Mesenchymal stem cell (in vitro differentiated cells and primary cell): ENCODE measurements around the gene AHDC1.
A peak's percentile ranks its signal among the peaks of the same experiment; 100 is the strongest.

Experiments used
- DNase-seq: peaks from one replicate; pipeline ENCODE4 v3.0.0-alpha.2; 2013
- H2AFZ ChIP-seq: one replicate; pipeline ENCODE4 v1.6.1; 2013; ENCODE audit warnings: low read depth, mild to moderate bottlenecking, control low read depth, inconsistent platforms, low read length, moderate library complexity
- H2AK5ac ChIP-seq: 2 replicates; pipeline ENCODE4 v1.6.1; 2013; ENCODE audit warnings: low read length, moderate library complexity, mild to moderate bottlenecking, inconsistent platforms; ENCODE audit not compliant: severe bottlenecking
- H2BK120ac ChIP-seq: one replicate; pipeline ENCODE4 v1.6.1; 2013; ENCODE audit warnings: low read depth, mild to moderate bottlenecking, inconsistent platforms, low read length, moderate library complexity
- H2BK12ac ChIP-seq, 2 experiments: one replicate each; pipeline ENCODE4 v1.6.1; 2013; ENCODE audit warnings: inconsistent platforms in 2 of 2, low read length in 2 of 2, mild to moderate bottlenecking in 2 of 2, moderate library complexity in 2 of 2, control low read depth in 1 of 2
- H2BK15ac ChIP-seq: one replicate; pipeline ENCODE4 v1.6.1; 2013; ENCODE audit warnings: mild to moderate bottlenecking, low read depth, inconsistent platforms; ENCODE audit not compliant: poor library complexity, severe bottlenecking
- H2BK5ac ChIP-seq: 2 replicates; pipeline ENCODE4 v1.6.1; 2013; ENCODE audit warnings: low read depth, mild to moderate bottlenecking, low read length, control low read depth, inconsistent platforms; ENCODE audit not compliant: poor library complexity, severe bottlenecking
- H3K14ac ChIP-seq, 2 experiments: one replicate each; pipeline ENCODE4 v1.6.1; 2013; ENCODE audit warnings: inconsistent platforms in 2 of 2, low read length in 2 of 2, control low read depth in 1 of 2, mild to moderate bottlenecking in 1 of 2, moderate library complexity in 1 of 2
- H3K18ac ChIP-seq, 2 experiments: one replicate each; pipeline ENCODE4 v1.6.1; 2013; ENCODE audit warnings: inconsistent platforms in 2 of 2, low read length in 2 of 2, control low read depth in 1 of 2, low read depth in 1 of 2, mild to moderate bottlenecking in 1 of 2
- H3K23ac ChIP-seq, 2 experiments: one replicate each; pipeline ENCODE4 v1.6.1; 2013; ENCODE audit warnings: inconsistent platforms in 2 of 2, low read length in 2 of 2, mild to moderate bottlenecking in 2 of 2, moderate library complexity in 2 of 2, control low read depth in 1 of 2
- H3K27ac ChIP-seq: 2 replicates; pipeline ENCODE4 v1.5.1; 2013; ENCODE audit warnings: mild to moderate bottlenecking, moderate library complexity, low read length, control low read depth, inconsistent platforms; ENCODE audit not compliant: poor library complexity, severe bottlenecking
- H3K27me3 ChIP-seq, 2 experiments: 2 replicates each; pipeline versions ENCODE4 v1.6.1 to v1.7.0; 2013; ENCODE audit warnings: low read length in 2 of 2, mild to moderate bottlenecking in 2 of 2, moderate library complexity in 2 of 2, control low read depth in 1 of 2, inconsistent platforms in 1 of 2; ENCODE audit not compliant: control insufficient read depth in 1 of 2, insufficient read depth in 1 of 2
- H3K36me3 ChIP-seq, 2 experiments: 2 replicates each; pipeline versions ENCODE4 v1.6.1 to v1.7.0; 2013; ENCODE audit warnings: low read length in 2 of 2, control low read depth in 1 of 2, inconsistent platforms in 1 of 2, low read depth in 1 of 2, mild to moderate bottlenecking in 1 of 2; ENCODE audit not compliant: insufficient read depth in 2 of 2, control insufficient read depth in 1 of 2
- H3K4ac ChIP-seq, 2 experiments: one replicate each; pipeline ENCODE4 v1.6.1; 2013; ENCODE audit warnings: inconsistent platforms in 2 of 2, low read length in 2 of 2, mild to moderate bottlenecking in 2 of 2, moderate library complexity in 2 of 2, control low read depth in 1 of 2, low read depth in 1 of 2
- H3K4me1 ChIP-seq: 2 replicates; pipeline ENCODE4 v1.6.1; 2013; ENCODE audit warnings: low read depth, low read length, control low read depth; ENCODE audit not compliant: control insufficient read depth, insufficient read depth
- H3K4me2 ChIP-seq: 2 replicates; pipeline ENCODE4 v1.6.1; 2013; ENCODE audit warnings: low read length, mild to moderate bottlenecking, inconsistent platforms; ENCODE audit not compliant: poor library complexity, severe bottlenecking
- H3K4me3 ChIP-seq, 2 experiments: 2 replicates each; pipeline versions ENCODE4 v1.5.1 to v1.7.0; 2013; ENCODE audit warnings: low read length in 2 of 2, mild to moderate bottlenecking in 2 of 2, control low read depth in 1 of 2, low read depth in 1 of 2; ENCODE audit not compliant: insufficient read depth in 1 of 2
- H3K79me1 ChIP-seq: replicated peaks from 2 replicates; pipeline ENCODE4 v1.6.1; 2013; ENCODE audit warnings: mild to moderate bottlenecking, control low read depth, low read length, inconsistent platforms; ENCODE audit not compliant: poor library complexity, severe bottlenecking
- H3K9ac ChIP-seq: 2 replicates; pipeline ENCODE4 v1.7.0; 2013; ENCODE audit warnings: mild to moderate bottlenecking, low read length, moderate library complexity
- H3K9me3 ChIP-seq: 2 replicates; pipeline ENCODE4 v1.7.0; 2013; ENCODE audit warnings: mild to moderate bottlenecking, low read length; ENCODE audit not compliant: control insufficient read depth
- H4K8ac ChIP-seq: one replicate; pipeline ENCODE4 v1.6.1; 2013; ENCODE audit warnings: inconsistent platforms, mild to moderate bottlenecking, low read length, moderate library complexity
- H4K91ac ChIP-seq: one replicate; pipeline ENCODE4 v1.6.1; 2013; ENCODE audit warnings: mild to moderate bottlenecking, low read length, inconsistent platforms
- WGBS: methylation state at CpG from one replicate; pipeline ENCODE4 v1.1.7; 2013; ENCODE audit warnings: mixed read lengths; 5-methylcytosine and 5-hydroxymethylcytosine counted together

The AHDC1 gene

GRCh38 chr1:27576806-27577227, 27.1 kb downstream of the AHDC1 start:
- Histone ChIP-seq H3K27ac (no peak overlapping the region), H2AK5ac (peak overlapping the region; percentile 8), H3K4me3 (peak overlapping the region in 1 of 2 experiments; percentile 71), H2BK5ac (no peak overlapping the region), H3K14ac (peak overlapping the region in 1 of 2 experiments; percentile 56), H3K23ac (no peak overlapping the region), H2BK12ac (peak overlapping the region in 1 of 2 experiments; percentile 35), H4K8ac (peak overlapping the region; percentile 67), H2BK15ac (no peak overlapping the region), H2BK120ac (no peak overlapping the region), H2AFZ (no peak overlapping the region), H3K27me3 (no peaks in the 10 kb centered on the region), H3K4me2 (no peak overlapping the region), H3K79me1 (peaks cover 25% of the 10 kb centered on the region), H3K36me3 (peaks cover 5 to 6% of the 10 kb centered on the region in 2 experiments), H3K18ac (peak overlapping the region in 1 of 2 experiments; percentile 64), H3K9ac (peak overlapping the region; percentile 78), H3K4me1 (peaks cover 48% of the 10 kb centered on the region), H4K91ac (peak overlapping the region; percentile 23), H3K9me3 (no peaks in the 10 kb centered on the region), H3K4ac (peak overlapping the region in 1 of 2 experiments; percentile 19)
- 74% methylated on average over 7 of the region's 7 CpGs for WGBS
- peak; percentile 28 for DNase-seq

- H3K27ac ChIP-seq, result peak overlapping the region; percentile 36
- H3K36me3 ChIP-seq, result peaks cover 2 to 5% of the 10 kb centered on the region in 2 experiments
- H3K14ac ChIP-seq, result peak overlapping the region in 1 of 2 experiments; percentile 83
- peak overlapping the region; percentile 78 for H3K9ac ChIP-seq
- no peak overlapping the region for H2AFZ ChIP-seq
- no peak overlapping the region for H4K8ac ChIP-seq
- H4K91ac ChIP-seq, result peak overlapping the region; percentile 74
- peak overlapping the region; percentile 6 to 84 for H3K18ac ChIP-seq
- H3K4me3 ChIP-seq, result peak overlapping the region; percentile 33 to 71
- peak overlapping the region; percentile 95 for H2BK120ac ChIP-seq
- H2BK12ac ChIP-seq, result no peak overlapping the region
- H3K4ac ChIP-seq, result peak overlapping the region in 1 of 2 experiments; percentile 56
- H3K23ac ChIP-seq, result peak overlapping the region in 1 of 2 experiments; percentile 84
- no peak overlapping the region for H2AK5ac ChIP-seq
- WGBS, result 1% methylated on average over 43 of the region's 44 CpGs
- H3K27me3 ChIP-seq, result no peaks in the 10 kb centered on the region
- peaks cover 55% of the 10 kb centered on the region for H3K4me1 ChIP-seq
- peaks cover 21% of the 10 kb centered on the region for H3K79me1 ChIP-seq
- peak; percentile 65 for DNase-seq
- peak overlapping the region; percentile 83 for H2BK15ac ChIP-seq
- peak overlapping the region; percentile 76 for H3K4me2 ChIP-seq
- H2BK5ac ChIP-seq, result peak overlapping the region; percentile 92
- no peaks in the 10 kb centered on the region for H3K9me3 ChIP-seq
Measured at GRCh38 chr1:27575840-27576331, 28.1 kb downstream of the AHDC1 start.

DNA sequence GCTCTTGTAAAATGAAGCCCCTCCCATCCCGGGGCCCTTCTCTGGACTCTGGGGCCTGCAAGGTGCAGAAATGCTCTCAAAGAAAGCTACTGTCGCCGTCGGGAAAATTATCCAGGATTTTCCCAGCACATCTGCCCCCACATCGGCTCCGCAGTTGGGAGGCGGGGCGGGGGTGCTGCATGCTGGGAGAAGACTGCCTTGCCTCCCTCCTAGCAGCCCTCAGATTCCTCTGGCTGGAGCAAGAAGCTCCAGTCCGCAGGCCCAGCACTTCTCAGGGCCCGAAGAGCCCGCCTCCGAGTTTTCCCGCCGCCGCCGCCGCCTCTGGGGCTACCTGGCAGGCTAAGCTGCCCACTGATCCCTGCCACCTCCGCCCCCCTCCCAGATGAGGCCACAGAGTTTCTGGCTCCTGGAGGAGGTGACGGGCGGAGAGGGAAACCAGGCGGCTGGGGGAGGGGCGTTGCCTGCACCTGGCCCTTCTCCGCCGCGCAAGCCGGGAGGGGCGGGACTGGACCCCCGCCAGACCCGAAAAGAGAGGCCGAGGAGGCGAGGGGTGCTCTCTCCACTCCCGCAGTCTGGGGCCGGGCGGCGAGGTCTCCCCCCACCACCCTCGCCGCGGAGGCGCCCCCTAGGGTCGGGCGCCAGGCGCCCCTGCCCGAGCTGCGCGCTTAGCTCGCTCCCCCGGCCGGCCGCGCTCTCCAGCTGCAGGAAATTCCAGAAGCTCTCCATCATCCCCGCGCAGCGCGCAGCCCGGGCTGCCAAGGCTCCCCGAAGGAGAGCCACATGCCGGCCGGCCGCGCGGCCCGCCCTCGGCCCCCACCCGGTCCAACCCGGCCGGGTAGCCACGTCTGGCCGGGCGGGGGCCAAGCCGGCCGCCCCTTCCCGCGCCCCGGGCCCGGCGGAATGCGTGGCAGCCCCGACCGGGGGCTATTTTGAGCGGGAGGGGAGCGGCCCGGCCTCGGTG, 28.8 kb downstream of the AHDC1 start:
- Histone ChIP-seq H4K8ac (peak overlapping the region; percentile 85), H3K4ac (peak overlapping the region; percentile 60 to 88), H2BK5ac (peak overlapping the region; percentile 92), H3K27me3 (no peaks in the 10 kb centered on the region), H2BK120ac (peak overlapping the region; percentile 95), H3K36me3 (peaks cover 2% of the 10 kb centered on the region in 2 experiments), H3K4me1 (peaks cover 62% of the 10 kb centered on the region), H3K9me3 (no peaks in the 10 kb centered on the region), H2AK5ac (peak overlapping the region; percentile 41), H3K9ac (peak overlapping the region; percentile 55), H3K4me3 (peak overlapping the region; percentile 33 to 58), H4K91ac (peak overlapping the region; percentile 52), H2BK15ac (peak overlapping the region; percentile 97), H3K23ac (no peak overlapping the region), H2BK12ac (peak overlapping the region; percentile 49 to 76), H3K4me2 (peak overlapping the region; percentile 76), H3K27ac (peak overlapping the region; percentile 67), H3K18ac (peak overlapping the region; percentile 58 to 75), H3K14ac (no peak overlapping the region), H2AFZ (peak overlapping the region; percentile 5), H3K79me1 (peaks cover 20% of the 10 kb centered on the region)
- WGBS, result 2% methylated on average over 71 of the region's 83 CpGs
- peak; percentile 90 for DNase-seq
